Kidney (tissue), 14 donors: ENCODE results near the gene PICALM. TPM values are rescaled to one million over a fixed set of nuclear protein-coding genes. Genes with fewer than 3 reads are reported as not detected.

Experiments used
- DNase-seq, 5 donors: peaks; one replicate each; pipeline ENCODE4 v3.0.0-alpha.2; 2013 to 2020
- FAIRE-seq: peaks from 2 replicates; lab custom pipeline; 2012; peaks lifted over from hg19 to GRCh38; lab: Jason Lieb, UNC
- H3K27ac ChIP-seq, 2 donors: one replicate each; pipeline ENCODE4 v1.7.0; 2013; ENCODE audit warnings: low read depth in 2 of 2, low read length in 2 of 2, inconsistent platforms in 1 of 2
- H3K27me3 ChIP-seq: one replicate; pipeline ENCODE4 v1.7.1; 2013; ENCODE audit warnings: low read length, inconsistent platforms; ENCODE audit not compliant: control insufficient read depth, insufficient read depth
- H3K36me3 ChIP-seq, 3 donors: one replicate each; pipeline versions ENCODE4 v1.7.0 to v1.7.1; 2013; ENCODE audit warnings: low read length in 3 of 3, control low read depth in 1 of 3, inconsistent platforms in 1 of 3; ENCODE audit not compliant: insufficient read depth in 3 of 3, control insufficient read depth in 2 of 3
- H3K4me1 ChIP-seq, 3 donors: one replicate each; pipeline versions ENCODE4 v1.7.0 to v1.7.1; 2013; ENCODE audit warnings: low read length in 3 of 3, inconsistent platforms in 1 of 3, low read depth in 1 of 3; ENCODE audit not compliant: control insufficient read depth in 2 of 3, insufficient read depth in 2 of 3
- H3K4me3 ChIP-seq, 3 donors: one replicate each; pipeline versions ENCODE4 v1.7.0 to v1.8.1; 2013; ENCODE audit warnings: low read length in 3 of 3, control low read depth in 1 of 3, inconsistent platforms in 1 of 3
- H3K9ac ChIP-seq, 3 donors: one replicate each; pipeline versions ENCODE4 v1.7.0 to v1.7.1; 2013; ENCODE audit warnings: low read length in 3 of 3, control low read depth in 1 of 3, inconsistent platforms in 1 of 3
- H3K9me3 ChIP-seq, 3 donors: one replicate each; pipeline versions ENCODE4 v1.7.0 to v1.7.1; 2013; ENCODE audit warnings: low read length in 3 of 3, control low read depth in 1 of 3, inconsistent platforms in 1 of 3; ENCODE audit not compliant: control insufficient read depth in 2 of 3, insufficient read depth in 1 of 3
- CTCF ChIP-seq: IDR thresholded peaks from 3 replicates; pipeline ENCODE4 v1.5.1; 2012; ENCODE audit warnings: mild to moderate bottlenecking, moderate library complexity, borderline replicate concordance; ENCODE audit not compliant: insufficient read depth; ENCODE audit errors: extremely low read depth
- intact Hi-C: fragments of 100-400 bp; cut with DNase I; formaldehyde crosslinking; loops from one replicate; pipeline ENCODE4 v1.11.1; 2022
- polyA plus RNA-seq: library from polyadenylated mRNA; stranded (reverse); fragments of 350-450 nt; fragmentation: Illumina TruSeq; extraction: RNeasy Lipid Tissue Mini Kit (QIAGEN cat#74804); gene quantifications from one replicate; pipeline ENCODE4 v1.2.3, GENCODE V29; 2014; ENCODE audit warnings: low read depth, low replicate concordance; ENCODE audit not compliant: insufficient read depth
- total RNA-seq: library from RNA; stranded (reverse); fragmentation: NEBNext Ultra II Directional; extraction: Animal tissue kit (Norgen Biotek cat#: 25700); gene quantifications from one replicate; pipeline ENCODE4 v1.2.1, GENCODE V29; 2021
- donor health status: control.
- donor health status: control.
- donor health status: control.
- donor health status: control.
- donor health status: control.
- donor health status: DM: yes; HTN: yes; CAD: no.
- donor health status: Normal renal cell carcinoma (clear cell type).

The PICALM gene
- total and polyA plus RNA-seq, 2 donors from 2014 or later, result 118 to 244 TPM

GRCh38 chr11:86056351-86056854 is 12.5 kb downstream of the PICALM start:
- TF ChIP-seq CTCF, result no peak
- Histone ChIP-seq H3K36me3 (no peaks in the 10 kb centered on the region), H3K9ac (no peak overlapping the region), H3K4me3 (no peak overlapping the region), H3K27me3 (no peaks in the 10 kb centered on the region), H3K4me1 (peaks cover 0 to 31% (median 20%) of the 10 kb centered on the region in 3 donors), H3K27ac (no peak overlapping the region), H3K9me3 (no peaks in the 10 kb centered on the region)
- FAIRE-seq (no peak), DNase-seq (no peak)
- intact Hi-C loops, result no loop called here

GRCh38 chr11:86052693-86053641 is 15.9 kb downstream of the PICALM start:
- no peaks in the 10 kb centered on the region for H3K27me3 ChIP-seq
- H3K9me3 ChIP-seq, result no peaks in the 10 kb centered on the region
- peak overlapping the region in 1 of 3 donors; percentile 7 for H3K4me3 ChIP-seq
- intact Hi-C loops, result no loop called here
- DNase-seq, result no peak
- peak overlapping the region in 1 of 2 donors; percentile 28 for H3K27ac ChIP-seq
- no peaks in the 10 kb centered on the region for H3K36me3 ChIP-seq
- no peak for FAIRE-seq
- peaks cover 0 to 17% (median 15%) of the 10 kb centered on the region in 3 donors for H3K4me1 ChIP-seq
- no peak for TF ChIP-seq CTCF
- H3K9ac ChIP-seq, result no peak overlapping the region

GRCh38 chr11:86050196-86050709 is 18.6 kb downstream of the PICALM start:
- DNase-seq, result no peak
- no peaks in the 10 kb centered on the region for H3K9me3 ChIP-seq
- no peak overlapping the region for H3K27ac ChIP-seq
- H3K36me3 ChIP-seq, result no peaks in the 10 kb centered on the region
- H3K4me3 ChIP-seq, result no peak overlapping the region
- H3K4me1 ChIP-seq, result peaks cover 0 to 25% (median 22%) of the 10 kb centered on the region in 3 donors
- no peaks in the 10 kb centered on the region for H3K27me3 ChIP-seq
- intact Hi-C loops, result no loop called here
- FAIRE-seq, result no peak
- TF ChIP-seq CTCF, result no peak
- H3K9ac ChIP-seq, result no peak overlapping the region
